Heart left ventricle (tissue), 16 donors: ENCODE data around the gene GOLGB1. TPM values are rescaled to one million over a fixed set of nuclear protein-coding genes. Genes with fewer than 3 reads are reported as not detected.
A peak's percentile ranks its signal among the peaks of the same experiment; 100 is the strongest.

Experiments used
- ATAC-seq, 4 donors: fragments of 200-7000 bp; cut with Tn5 transposase; one replicate each; pipeline ENCODE4 v1.9.1; 2020 to 2022; ENCODE audit warnings: moderate library complexity in 4 of 4, mild to moderate bottlenecking in 3 of 4, moderate number of reproducible peaks in 1 of 4
- DNase-seq, 5 donors: peaks; one replicate each; pipeline ENCODE4 v3.0.0-alpha.2; 2020
- H3K27ac ChIP-seq, 12 donors: fragments of 200-600 bp; sonication (generic) in 4 of 12; one replicate each; pipeline versions ENCODE4 v1.5.0 to v1.8.0; 2016 to 2022; ENCODE audit warnings: mild to moderate bottlenecking in 2 of 12
- H3K27me3 ChIP-seq, 9 donors: fragments of 200-600 bp; sonication (generic) in 2 of 9; one replicate each; pipeline versions ENCODE4 v1.5.1 to v1.8.0; 2016 to 2022; ENCODE audit warnings: mild to moderate bottlenecking in 3 of 9
- H3K36me3 ChIP-seq, 9 donors: fragments of 200-600 bp; sonication (generic) in 2 of 9; one replicate each; pipeline versions ENCODE4 v1.5.0 to v1.8.0; 2018 to 2022; ENCODE audit warnings: mild to moderate bottlenecking in 2 of 9
- H3K4me1 ChIP-seq, 12 donors: fragments of 200-600 bp; sonication (generic) in 4 of 12; one replicate each; pipeline versions ENCODE4 v1.5.0 to v1.8.0; 2016 to 2022; ENCODE audit warnings: mild to moderate bottlenecking in 3 of 12
- H3K4me3 ChIP-seq, 12 donors: fragments of 200-600 bp; sonication (generic) in 4 of 12; one replicate each; pipeline versions ENCODE4 v1.5.0 to v1.8.0; 2017 to 2022; ENCODE audit warnings: mild to moderate bottlenecking in 9 of 12, moderate library complexity in 4 of 12
- H3K9me3 ChIP-seq, 12 donors: fragments of 200-600 bp; sonication (generic) in 4 of 12; one replicate each; pipeline versions ENCODE4 v1.5.0 to v1.8.0; 2016 to 2022; ENCODE audit warnings: mild to moderate bottlenecking in 1 of 12
- POLR2A ChIP-seq, 2 donors: fragments of 450-650 bp; IDR thresholded peaks; one replicate each; pipeline ENCODE4 v1.6.1; 2017; ENCODE audit warnings: antibody characterized with exemption in 2 of 2, mild to moderate bottlenecking in 2 of 2, moderate library complexity in 2 of 2
- WGBS, 4 donors: extraction: QIAGEN DNeasy Blood & Tissue Kit in 2 of 4; methylation state at CpG; one replicate each; pipeline versions ENCODE4 v1.1.5 to v1.1.7; 2013 to 2018; 5-methylcytosine and 5-hydroxymethylcytosine counted together
- intact Hi-C, 10 donors: fragments of 100-400 bp; cut with DNase I; formaldehyde crosslinking; loops; one replicate each; pipeline versions ENCODE4 v1.11.1 to v1.14.2; 2022
- polyA plus RNA-seq, 2 donors: library from polyadenylated mRNA; stranded (reverse); fragments of 200-250 nt; gene quantifications; one replicate each; pipeline ENCODE4 v1.2.3, GENCODE V29; 2013
- total RNA-seq, 9 donors: library from RNA; depleted of rRNA in 2 of 9; stranded (reverse); fragments of >200 nt in 2 of 9; fragmentation: NEBNext Ultra II Directional in 3 of 9; extraction: Animal tissue kit (Norgen Biotek cat#: 25700) in 3 of 9; gene quantifications; one replicate each; pipeline versions ENCODE4 v1.1.0 to v1.2.4, GENCODE V29; 2016 to 2023
- TF ChIP-seq, protein P1 (sequence below), 12 donors: fragments of 200-600 bp; sonication (generic) in 4 of 12; IDR thresholded peaks; one replicate each; pipeline versions ENCODE4 v1.5.0 to v1.8.0; 2018 to 2022; ENCODE audit warnings: antibody characterized with exemption in 12 of 12, mild to moderate bottlenecking in 5 of 12
- donor health status: ischemic (EF 13 %, LVEDD 7.1; RV severe dilation, severe dysfunction).
- donor health status: healthy with polysubstance abuse.
- donor health status: DM: no; HTN: yes; CAD: no.
- donor health status: DM: no; HTN: no; CAD: no.
- donor health status: ischemic (EF 25% LVEDD 6.9; RV normal size, moderate dysfunction).
- donor health status: ischemic (EF 25% LVEDD 5.7; RV mildly dilated, moderate dysfunction).
- donor health status: healthy.
- donor health status: DM: yes; HTN: yes; CAD: no.
- donor health status: ischemic (EF 35%, LVEDD 5.7; RV mildly dilated, moderate dysfunction).
- donor health status: nonischemic (EF 11% LVEDD 7.7; RV severe dilation, severe dysfunction).
- donor health status: DM: yes; HTN: yes; CAD: no.
- donor health status: PGD.
- donor health status: ischemic (EF 29% LVEDD 5.4; RV normal size, mild dysfunction).
- donor health status: nonischemic (EF 23%, LVEDD 6.1; RV moderate dilation, normal function).

Gene GOLGB1
- total and polyA plus RNA-seq, 11 donors, result 14.4 to 90.9 (median 44.1) TPM

DNA sequence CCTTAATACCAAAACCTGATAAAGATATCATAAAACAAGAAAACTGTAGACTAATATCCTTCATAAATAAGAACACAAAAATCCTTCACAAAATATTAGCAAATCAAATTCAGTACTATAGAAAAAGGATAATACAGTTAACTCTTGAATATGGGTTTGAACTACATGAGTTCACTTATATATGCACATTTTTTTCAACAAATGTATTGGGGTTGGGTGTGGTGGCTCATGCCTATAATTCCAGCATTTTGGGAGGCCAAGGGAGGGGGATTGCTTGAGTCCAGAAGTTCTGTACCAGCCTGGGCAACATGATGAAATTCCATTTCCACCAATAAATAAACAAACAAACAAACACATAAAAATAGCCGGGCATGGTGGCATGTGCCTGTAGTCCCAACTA is 39.2 kb downstream of the GOLGB1 start:
- H3K36me3 ChIP-seq, result peaks cover 0 to 69% (median 48%) of the 10 kb centered on the region in 9 donors
- WGBS, 4 donors, result 41 to 100% (median 72%) methylated on average over 1 of the region's 1 CpG
- intact Hi-C loops, result no loop called here

DNA sequence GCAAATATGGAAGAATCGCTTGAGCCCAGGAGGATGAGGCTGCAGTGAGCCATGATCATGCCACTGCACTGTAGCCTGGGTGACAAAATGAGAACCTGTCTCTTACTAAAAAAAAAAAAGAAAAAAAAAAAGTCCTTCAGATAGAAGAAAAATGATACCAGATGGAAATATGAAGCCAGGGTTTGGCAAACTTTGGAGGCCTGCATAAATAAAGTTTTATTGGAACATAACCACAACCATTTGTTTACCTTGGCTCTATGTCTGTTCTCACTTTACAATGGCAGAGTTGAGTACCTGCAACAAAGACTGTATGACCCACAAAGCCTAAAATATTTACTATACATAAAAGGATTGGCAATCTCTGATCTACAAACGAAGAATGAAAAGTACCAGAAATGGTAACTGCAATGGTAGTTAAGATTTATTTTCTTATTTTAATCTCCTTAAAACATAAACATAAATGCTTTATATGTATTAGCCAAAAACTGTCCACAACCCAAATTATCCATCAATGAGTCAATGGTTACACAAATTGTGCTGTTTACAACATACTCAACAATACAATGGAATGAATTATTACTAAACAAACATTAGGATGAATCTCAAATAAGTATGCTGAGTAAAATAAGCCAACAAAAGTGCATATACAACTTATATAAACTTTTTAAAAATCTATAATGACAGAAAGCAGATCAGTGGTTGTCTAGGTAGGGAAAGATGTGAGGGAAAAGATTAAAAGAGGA is 41.8 kb downstream of the GOLGB1 start:
- Histone ChIP-seq H3K9me3 (peaks cover 0 to 4% (median 0%) of the 10 kb centered on the region in 12 donors), H3K4me3 (no peak overlapping the region), H3K4me1 (peaks cover 0 to 12% (median 0%) of the 10 kb centered on the region in 12 donors), H3K27me3 (no peaks in the 10 kb centered on the region), H3K27ac (no peak overlapping the region), H3K36me3 (peaks cover 0 to 48% (median 22%) of the 10 kb centered on the region in 9 donors)
- intact Hi-C loops, result no loop called here
- no peak for ATAC-seq
- TF ChIP-seq, protein P1, sequence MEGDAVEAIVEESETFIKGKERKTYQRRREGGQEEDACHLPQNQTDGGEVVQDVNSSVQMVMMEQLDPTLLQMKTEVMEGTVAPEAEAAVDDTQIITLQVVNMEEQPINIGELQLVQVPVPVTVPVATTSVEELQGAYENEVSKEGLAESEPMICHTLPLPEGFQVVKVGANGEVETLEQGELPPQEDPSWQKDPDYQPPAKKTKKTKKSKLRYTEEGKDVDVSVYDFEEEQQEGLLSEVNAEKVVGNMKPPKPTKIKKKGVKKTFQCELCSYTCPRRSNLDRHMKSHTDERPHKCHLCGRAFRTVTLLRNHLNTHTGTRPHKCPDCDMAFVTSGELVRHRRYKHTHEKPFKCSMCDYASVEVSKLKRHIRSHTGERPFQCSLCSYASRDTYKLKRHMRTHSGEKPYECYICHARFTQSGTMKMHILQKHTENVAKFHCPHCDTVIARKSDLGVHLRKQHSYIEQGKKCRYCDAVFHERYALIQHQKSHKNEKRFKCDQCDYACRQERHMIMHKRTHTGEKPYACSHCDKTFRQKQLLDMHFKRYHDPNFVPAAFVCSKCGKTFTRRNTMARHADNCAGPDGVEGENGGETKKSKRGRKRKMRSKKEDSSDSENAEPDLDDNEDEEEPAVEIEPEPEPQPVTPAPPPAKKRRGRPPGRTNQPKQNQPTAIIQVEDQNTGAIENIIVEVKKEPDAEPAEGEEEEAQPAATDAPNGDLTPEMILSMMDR (IDR thresholded peaks at IDR 0.05), result no peak
- TF ChIP-seq POLR2A (IDR thresholded peaks at IDR 0.05), result no peak
- DNase-seq, result no peak
- 95 to 99% (median 98%) methylated on average over 2 of the region's 2 CpGs for WGBS, 4 donors

More for the DNA sequence above, 39.2 kb downstream of the GOLGB1 start:
- Histone ChIP-seq H3K27ac (no peak overlapping the region), H3K4me3 (no peak overlapping the region), H3K4me1 (peaks cover 0 to 8% (median 0%) of the 10 kb centered on the region in 12 donors), H3K27me3 (no peaks in the 10 kb centered on the region), H3K9me3 (no peaks in the 10 kb centered on the region)
- DNase-seq, result no peak
- ATAC-seq, result no peak
- TF ChIP-seq, protein P1 (IDR thresholded peaks at IDR 0.05), result no peak
- TF ChIP-seq POLR2A (IDR thresholded peaks at IDR 0.05), result no peak

DNA sequence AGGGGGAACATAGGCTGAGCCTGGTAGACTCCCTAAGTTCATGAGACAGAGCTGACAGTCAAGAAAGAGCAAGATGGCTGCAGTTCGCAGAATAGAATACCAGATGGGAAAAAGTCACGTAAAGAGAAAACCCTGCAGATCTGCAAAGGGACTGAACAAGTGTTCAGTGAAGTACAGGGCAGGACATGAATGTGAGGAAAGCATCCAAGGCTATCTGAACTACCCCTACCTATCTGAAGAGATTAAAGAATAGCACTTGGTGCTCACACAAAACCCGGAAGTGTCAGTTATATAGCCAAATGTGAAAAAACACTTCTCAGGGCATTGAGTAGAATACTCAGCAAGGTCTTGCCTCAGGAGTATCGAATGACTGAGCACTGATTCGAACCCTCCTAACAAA is 44.0 kb downstream of the GOLGB1 start:
- no peak overlapping the region for H3K4me3 ChIP-seq
- peaks cover 0 to 4% (median 0%) of the 10 kb centered on the region in 12 donors for H3K9me3 ChIP-seq
- DNase-seq (no peak), ATAC-seq (peak; percentile 26 to 68 (median 45))
- H3K36me3 ChIP-seq, result peaks cover 0 to 54% (median 30%) of the 10 kb centered on the region in 9 donors
- TF ChIP-seq, protein P1 (IDR thresholded peaks at IDR 0.05), result no peak
- no peak for TF ChIP-seq POLR2A (IDR thresholded peaks at IDR 0.05)
- no peaks in the 10 kb centered on the region for H3K27me3 ChIP-seq
- WGBS, 4 donors, result 63 to 73% (median 71%) methylated on average over 5 of the region's 5 CpGs
- intact Hi-C loops, result no loop called here
- H3K4me1 ChIP-seq, result peaks cover 0 to 12% (median 0%) of the 10 kb centered on the region in 12 donors
- H3K27ac ChIP-seq, result peak overlapping the region in 3 of 12 donors; percentile 9 to 47 (median 32)

DNA sequence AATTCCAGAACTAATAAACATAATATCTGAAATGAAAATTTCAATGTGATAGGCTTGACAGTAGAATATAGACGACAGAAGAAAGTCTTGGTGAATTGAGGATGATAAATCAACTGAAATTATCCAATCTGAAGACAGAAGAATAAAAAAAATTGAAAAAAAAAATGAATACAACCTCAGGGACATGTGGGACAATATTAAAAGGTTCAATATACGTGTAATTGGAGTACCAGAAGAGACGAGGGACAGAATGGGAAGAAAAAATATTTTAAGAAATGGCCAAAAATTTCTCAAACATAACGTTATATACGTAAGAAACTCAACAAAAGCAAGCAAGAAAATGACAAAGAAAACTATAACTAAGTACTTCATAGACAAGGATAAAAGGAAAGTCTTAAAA is 45.6 kb downstream of the GOLGB1 start:
- WGBS, 4 donors, result 97 to 98% (median 97%) methylated on average over 5 of the region's 5 CpGs
- intact Hi-C loops, result no loop called here
- Histone ChIP-seq H3K27ac (no peak overlapping the region), H3K9me3 (peaks cover 0 to 4% (median 0%) of the 10 kb centered on the region in 12 donors), H3K27me3 (no peaks in the 10 kb centered on the region), H3K4me3 (no peak overlapping the region), H3K36me3 (peaks cover 0 to 65% (median 43%) of the 10 kb centered on the region in 9 donors), H3K4me1 (peaks cover 0 to 19% (median 5%) of the 10 kb centered on the region in 12 donors)
- DNase-seq (no peak), ATAC-seq (no peak)
- TF ChIP-seq, protein P1 (IDR thresholded peaks at IDR 0.05), result no peak
- no peak for TF ChIP-seq POLR2A (IDR thresholded peaks at IDR 0.05)
